ENCODE data around the gene MKX.
A peak's percentile ranks its signal among the peaks of the same experiment; 100 is the strongest.
"Not testable (repeated sequence)": the region's sequence is repeated elsewhere in the genome, so short reads cannot be mapped to it uniquely, and the experiment has no call there.

MKX gene

GRCh38 chr10:27692663-27693062 is 53.0 kb downstream of the MKX start:
- DNase-seq (ENCODE audit: low spot score): no peak

GRCh38 chr10:27688991-27689390 is 56.6 kb downstream of the MKX start:
- DNase-seq (ENCODE audit: low spot score): no peak

- no peak for DNase-seq (ENCODE audit: low spot score)
These were observed 57.3 kb downstream of the MKX start for GRCh38 chr10:27688276-27688675.

GRCh38 chr10:27687743-27688142 is 57.9 kb downstream of the MKX start:
- DNase-seq (ENCODE audit: low spot score): no peak

- DNase-seq (ENCODE audit: low spot score): no peak
These were observed 58.3 kb downstream of the MKX start for GRCh38 chr10:27687326-27687725.

GRCh38 chr10:27685681-27686080 is 59.9 kb downstream of the MKX start:
- DNase-seq (ENCODE audit: low spot score): peak; percentile 24

GRCh38 chr10:27683226-27683625 is 62.4 kb downstream of the MKX start:
- DNase-seq (ENCODE audit: low spot score): no peak

- not testable (repeated sequence) for DNase-seq (ENCODE audit: low spot score)
These were observed 63.8 kb downstream of the MKX start for GRCh38 chr10:27681795-27682194.

- DNase-seq (ENCODE audit: low spot score): no peak
These were observed 64.7 kb downstream of the MKX start for GRCh38 chr10:27680691-27681605.

GRCh38 chr10:27680006-27680557 is 65.5 kb downstream of the MKX start:
- peak; percentile 21 for DNase-seq (ENCODE audit: low spot score)

GRCh38 chr10:27679369-27679912 is 66.2 kb downstream of the MKX start:
- no peak for DNase-seq (ENCODE audit: low spot score)

- no peak for DNase-seq (ENCODE audit: low spot score)
These were observed 67.5 kb downstream of the MKX start for GRCh38 chr10:27678166-27678565.

- DNase-seq (ENCODE audit: low spot score): no peak
These were observed 72.6 kb downstream of the MKX start for GRCh38 chr10:27673065-27673464.

GRCh38 chr10:27671821-27672220 is 73.8 kb downstream of the MKX start:
- DNase-seq (ENCODE audit: low spot score): no peak

- no peak for DNase-seq (ENCODE audit: low spot score)
These were observed 81.2 kb downstream of the MKX start for GRCh38 chr10:27664461-27664860.

- DNase-seq (ENCODE audit: low spot score): no peak
These were observed 82.0 kb downstream of the MKX start for GRCh38 chr10:27663621-27664020.

- DNase-seq (ENCODE audit: low spot score): no peak
These were observed 83.9 kb downstream of the MKX start for GRCh38 chr10:27661514-27662286.

GRCh38 chr10:27660711-27661110 is 84.9 kb downstream of the MKX start:
- no peak for DNase-seq (ENCODE audit: low spot score)

GRCh38 chr10:27660268-27660667 is 85.4 kb downstream of the MKX start:
- DNase-seq (ENCODE audit: low spot score): no peak

- DNase-seq (ENCODE audit: low spot score): no peak
These were observed 85.8 kb downstream of the MKX start for GRCh38 chr10:27659786-27660185.

GRCh38 chr10:27658788-27659187 is 86.8 kb downstream of the MKX start:
- peak; percentile 64 for DNase-seq (ENCODE audit: low spot score)

GRCh38 chr10:27655296-27655695 is 90.3 kb downstream of the MKX start:
- no peak for DNase-seq (ENCODE audit: low spot score)

- no peak for DNase-seq (ENCODE audit: low spot score)
These were observed 91.3 kb downstream of the MKX start for GRCh38 chr10:27654284-27654683.

Data from AG20443 (cell line).